Naive B cell (primary cell): Measurements from ENCODE around the gene CNOT2. TPM values are rescaled to one million over a fixed set of nuclear protein-coding genes. Genes with fewer than 3 reads are reported as not detected.
A peak's percentile ranks its signal among the peaks of the same experiment; 100 is the strongest.
"Not testable (repeated sequence)": the region's sequence is repeated elsewhere in the genome, so short reads cannot be mapped to it uniquely, and the experiment has no call there.

ENCODE experiments used
- ATAC-seq, 2 donors: fragments of 150-1000 bp; cut with Tn5 transposase; 2 replicates each; pipeline ENCODE4 v1.10.0; 2021; ENCODE audit warnings: low read depth in 2 of 2, mild to moderate bottlenecking in 2 of 2, moderate library complexity in 2 of 2
- DNase-seq: peaks from one replicate; pipeline ENCODE4 v3.0.0; 2022
- H3K27ac Mint-ChIP-seq, 6 donors: one replicate each; pipeline ENCODE4 v1.8.0; 2020 to 2022; ENCODE audit warnings: mild to moderate bottlenecking in 6 of 6, mixed read lengths in 6 of 6, moderate library complexity in 5 of 6, inconsistent platforms in 2 of 6
- H3K27me3 Mint-ChIP-seq, 3 donors: one replicate each; pipeline ENCODE4 v1.8.0; 2021 to 2022; ENCODE audit warnings: mixed read lengths in 3 of 3, mild to moderate bottlenecking in 1 of 3
- H3K36me3 Mint-ChIP-seq, 2 donors: one replicate each; pipeline ENCODE4 v1.8.0; 2020 to 2022; ENCODE audit warnings: mixed read lengths in 2 of 2, inconsistent platforms in 1 of 2, mild to moderate bottlenecking in 1 of 2
- H3K4me1 Mint-ChIP-seq, 3 donors: one replicate each; pipeline ENCODE4 v1.8.0; 2020 to 2022; ENCODE audit warnings: mixed read lengths in 3 of 3, inconsistent platforms in 1 of 3, mild to moderate bottlenecking in 1 of 3, moderate library complexity in 1 of 3
- H3K4me3 Mint-ChIP-seq, 8 donors: one replicate each; pipeline ENCODE4 v1.8.0; 2020 to 2022; ENCODE audit warnings: mild to moderate bottlenecking in 8 of 8, mixed read lengths in 8 of 8, moderate library complexity in 8 of 8, inconsistent platforms in 2 of 8
- H3K9me3 Mint-ChIP-seq, 7 donors: one replicate each; pipeline ENCODE4 v1.8.0; 2020 to 2022; ENCODE audit warnings: mixed read lengths in 7 of 7, mild to moderate bottlenecking in 5 of 7, inconsistent platforms in 2 of 7, moderate library complexity in 1 of 7
- polyA plus RNA-seq, 6 donors: library from polyadenylated mRNA; unstranded; fragments of 300-500 nt; fragmentation: Illumina TruSeq; gene quantifications; one replicate each; pipeline ENCODE4 v1.2.3, GENCODE V29; 2021; ENCODE audit warnings: low read depth in 6 of 6

CNOT2 gene
- polyA plus RNA-seq, 6 donors from 2014 or later: 95.9 to 133 (median 114) TPM

DNA sequence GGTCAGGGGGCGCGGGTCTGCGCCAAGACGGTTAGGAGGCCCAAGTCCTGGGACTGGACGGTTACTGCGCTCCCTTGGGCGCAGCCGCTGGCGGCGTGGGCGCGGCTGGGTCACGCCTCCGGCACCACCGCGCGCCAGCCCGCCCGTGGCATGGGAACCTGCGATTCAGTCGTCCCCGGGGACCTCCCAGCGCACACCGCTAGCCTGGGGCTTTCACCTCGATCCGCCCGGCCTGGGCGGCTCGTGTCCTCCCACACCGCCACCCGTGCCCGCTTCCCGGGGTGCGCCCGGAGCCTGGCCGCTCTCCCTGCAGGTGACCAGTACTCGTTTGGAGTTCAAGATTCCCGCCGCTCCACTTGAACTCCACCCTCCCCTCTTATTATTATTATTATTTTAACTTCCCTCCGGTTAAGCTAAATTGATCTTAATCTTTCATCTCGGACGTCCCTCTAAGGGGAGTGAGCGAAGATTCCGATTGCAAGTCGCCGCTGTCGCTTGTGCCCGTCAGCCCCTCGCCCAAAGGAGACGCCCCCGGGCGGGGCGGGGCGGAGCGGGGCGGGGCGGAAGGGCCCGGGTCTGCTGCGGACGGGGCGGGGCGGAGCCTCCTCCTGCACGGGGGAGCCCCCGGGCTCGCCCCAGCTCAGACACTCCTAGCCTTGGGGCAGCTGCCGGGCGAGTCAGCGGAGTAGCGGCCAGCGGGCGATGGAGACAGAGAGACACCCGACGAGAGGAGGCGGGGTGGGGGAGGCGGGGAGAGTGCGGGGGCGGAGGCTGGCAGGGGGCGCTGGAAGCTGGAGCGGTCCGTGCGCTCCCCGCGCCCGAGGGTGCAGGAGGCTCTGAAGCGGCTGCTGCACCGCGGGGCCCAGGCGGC lies 122.7 kb downstream of the CNOT2 start, which contains the start of gene KCNMB4:
Gene KCNMB4 (plus strand): TSS at position 643 of the 871 bp plus-strand sequence. CDS start 445 bp downstream, outside the sequence.
- Mint-ChIP-seq H3K9me3 (no peaks in the 10 kb centered on the region), H3K4me3 (peak within 1 kb of the TSS; percentile 93 to 99 (median 96)), H3K27me3 (no peaks in the 10 kb centered on the region), H3K27ac (peak within 1 kb of the TSS; percentile 70 to 91 (median 78)), H3K4me1 (peaks cover 14 to 20% (median 18%) of the 10 kb centered on the region in 3 donors), H3K36me3 (no peaks in the 10 kb centered on the region)
- DNase-seq: peak; percentile 81
- ATAC-seq: peak; percentile 77 to 79

DNA sequence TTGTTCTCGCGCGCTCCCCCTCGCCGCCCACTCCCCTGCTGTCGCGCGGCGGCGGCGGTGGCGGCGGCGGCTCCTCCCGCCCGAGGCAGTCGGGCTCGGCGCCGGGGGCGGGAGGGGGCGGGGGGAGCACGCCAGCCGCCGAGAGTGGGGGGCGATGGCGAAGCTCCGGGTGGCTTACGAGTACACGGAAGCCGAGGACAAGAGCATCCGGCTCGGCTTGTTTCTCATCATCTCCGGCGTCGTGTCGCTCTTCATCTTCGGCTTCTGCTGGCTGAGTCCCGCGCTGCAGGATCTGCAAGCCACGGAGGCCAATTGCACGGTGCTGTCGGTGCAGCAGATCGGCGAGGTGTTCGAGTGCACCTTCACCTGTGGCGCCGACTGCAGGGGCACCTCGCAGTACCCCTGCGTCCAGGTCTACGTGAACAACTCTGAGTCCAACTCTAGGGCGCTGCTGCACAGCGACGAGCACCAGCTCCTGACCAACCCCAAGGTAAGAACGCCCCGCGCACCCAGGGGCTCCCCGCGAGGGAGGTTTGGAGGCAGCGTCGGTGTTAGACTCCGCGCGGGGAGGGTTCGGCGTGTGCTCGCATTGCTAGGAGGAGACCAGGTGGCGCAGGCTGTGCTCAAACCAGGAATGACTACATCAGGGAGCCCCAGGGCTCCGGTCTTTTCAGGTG lies 123.5 kb downstream of the CNOT2 start:
- H3K4me1 Mint-ChIP-seq: peaks cover 14 to 20% (median 18%) of the 10 kb centered on the region in 3 donors
- H3K9me3 Mint-ChIP-seq: no peaks in the 10 kb centered on the region
- no peaks in the 10 kb centered on the region for H3K36me3 Mint-ChIP-seq
- ATAC-seq (peak; percentile 53), DNase-seq (peak; percentile 55)
- H3K4me3 Mint-ChIP-seq: peak overlapping the region; percentile 93 to 99 (median 96)
- peak overlapping the region; percentile 25 to 91 (median 76) for H3K27ac Mint-ChIP-seq
- no peaks in the 10 kb centered on the region for H3K27me3 Mint-ChIP-seq

DNA sequence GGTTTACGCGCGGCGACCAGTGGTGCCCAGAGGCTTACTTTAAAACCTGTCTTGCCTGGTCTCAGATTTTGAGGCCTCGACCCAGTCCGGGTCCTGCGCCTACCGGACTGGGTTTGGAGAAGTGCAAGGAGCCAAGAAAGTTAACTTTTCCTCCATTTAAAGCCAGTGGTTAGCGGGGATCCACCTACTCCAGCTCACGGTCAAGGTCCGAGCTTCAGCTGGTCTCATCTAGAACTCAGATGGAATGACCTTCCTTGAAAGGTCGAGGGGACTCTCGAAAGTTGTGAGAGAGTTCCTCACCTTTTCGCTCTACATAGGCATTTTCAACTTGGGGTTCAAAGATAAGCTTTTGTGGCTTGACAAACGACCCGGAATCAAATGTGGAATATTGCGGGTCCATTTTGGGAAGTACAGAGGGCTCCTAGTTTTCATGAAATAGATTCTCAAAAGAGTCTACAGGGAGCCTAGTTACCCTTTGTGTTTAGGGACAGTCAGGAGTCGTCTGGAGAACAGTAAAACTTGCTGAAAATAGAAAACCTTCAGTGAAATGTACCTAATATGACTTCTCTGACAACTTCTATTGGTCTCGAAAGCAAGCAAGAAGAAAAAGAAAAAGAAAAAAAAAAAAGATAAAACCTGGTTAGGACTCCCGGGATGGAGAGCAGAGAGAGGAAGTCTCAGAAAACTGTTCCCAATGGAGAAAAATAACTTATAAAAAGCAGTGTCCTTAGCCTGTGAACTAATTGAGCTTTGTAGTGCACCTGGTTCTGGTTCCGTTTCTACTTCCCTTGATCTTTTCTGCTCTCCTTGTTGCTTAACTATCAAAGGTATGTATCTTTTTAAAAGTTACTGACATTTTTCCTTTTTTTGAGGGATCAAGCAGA lies 124.3 kb downstream of the CNOT2 start:
- Mint-ChIP-seq H3K9me3 (peaks cover 0 to 2% (median 0%) of the 10 kb centered on the region in 7 donors), H3K27me3 (no peaks in the 10 kb centered on the region), H3K4me3 (peak overlapping the region; percentile 93 to 99 (median 96)), H3K4me1 (peaks cover 14 to 20% (median 18%) of the 10 kb centered on the region in 3 donors), H3K36me3 (peaks cover 0 to 3% of the 10 kb centered on the region in 2 donors), H3K27ac (peak overlapping the region in 5 of 6 donors; percentile 41 to 91 (median 70))
- DNase-seq: no peak
- no peak for ATAC-seq

DNA sequence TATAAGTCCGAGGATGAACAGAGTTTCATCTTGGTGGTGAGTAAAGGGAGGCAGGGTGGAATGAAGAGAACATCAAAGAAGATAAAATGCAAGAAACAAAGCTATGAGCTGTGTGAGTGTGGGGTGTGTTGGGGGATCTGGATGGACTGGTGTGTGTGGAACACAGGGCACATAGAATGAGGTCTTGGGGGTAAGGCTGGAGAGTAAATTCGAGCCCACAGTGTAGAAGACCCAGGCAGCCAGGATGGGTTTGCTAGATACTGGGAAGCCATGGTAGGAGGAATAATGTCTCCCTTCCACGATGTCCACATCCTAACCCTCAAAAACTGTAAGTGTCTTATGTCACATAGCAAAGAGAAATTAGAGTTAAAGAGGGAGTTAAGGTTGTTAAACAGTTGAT lies 129.6 kb downstream of the CNOT2 start:
- H3K4me3 Mint-ChIP-seq: no peak overlapping the region
- no peak for ATAC-seq
- H3K4me1 Mint-ChIP-seq: no peaks in the 10 kb centered on the region
- H3K27ac Mint-ChIP-seq: no peak overlapping the region
- peaks cover 0 to 2% (median 0%) of the 10 kb centered on the region in 7 donors for H3K9me3 Mint-ChIP-seq
- no peaks in the 10 kb centered on the region for H3K27me3 Mint-ChIP-seq
- no peak for DNase-seq
- peaks cover 5 to 8% of the 10 kb centered on the region in 2 donors for H3K36me3 Mint-ChIP-seq

- Mint-ChIP-seq H3K4me3 (no peak overlapping the region), H3K9me3 (peaks cover 0 to 4% (median 2%) of the 10 kb centered on the region in 7 donors), H3K27me3 (no peaks in the 10 kb centered on the region), H3K36me3 (peaks cover 4 to 14% of the 10 kb centered on the region in 2 donors), H3K4me1 (no peaks in the 10 kb centered on the region), H3K27ac (no peak overlapping the region)
- DNase-seq (no peak), ATAC-seq (no peak)
Measured at GRCh38 chr12:70379846-70380245, 136.6 kb downstream of the CNOT2 start.

DNA sequence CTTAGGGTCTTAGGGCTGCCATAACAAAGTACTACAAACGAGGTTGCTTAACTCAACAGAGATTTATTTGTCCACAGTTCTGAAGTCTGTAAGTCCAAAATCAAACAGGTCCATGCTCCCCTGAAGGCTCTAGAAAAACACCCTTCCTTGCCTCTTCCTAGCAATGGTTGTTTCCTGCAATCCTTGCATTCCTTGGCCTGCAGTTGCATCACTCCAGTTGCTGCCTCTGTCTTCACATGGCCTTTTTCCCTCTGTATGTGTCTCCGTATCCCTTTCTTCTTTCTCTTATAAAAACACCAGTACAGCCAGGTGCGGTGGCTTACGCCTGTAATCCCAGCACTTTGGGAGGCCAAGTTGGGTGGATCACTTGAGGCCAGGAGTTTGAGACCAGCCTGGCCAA lies 140.3 kb downstream of the CNOT2 start:
- peaks cover 0 to 4% (median 0%) of the 10 kb centered on the region in 7 donors for H3K9me3 Mint-ChIP-seq
- no peaks in the 10 kb centered on the region for H3K4me1 Mint-ChIP-seq
- no peak for ATAC-seq
- DNase-seq: no peak
- peaks cover 8 to 9% of the 10 kb centered on the region in 2 donors for H3K36me3 Mint-ChIP-seq
- H3K4me3 Mint-ChIP-seq: no peak overlapping the region
- no peaks in the 10 kb centered on the region for H3K27me3 Mint-ChIP-seq
- peak overlapping the region in 1 of 6 donors; percentile 3 for H3K27ac Mint-ChIP-seq

- ATAC-seq: no peak
- Mint-ChIP-seq H3K4me1 (no peaks in the 10 kb centered on the region), H3K4me3 (peak overlapping the region in 1 of 8 donors; percentile 18), H3K27ac (peak overlapping the region in 1 of 6 donors; percentile 3), H3K9me3 (peaks cover 0 to 4% (median 0%) of the 10 kb centered on the region in 7 donors), H3K27me3 (no peaks in the 10 kb centered on the region), H3K36me3 (peaks cover 7 to 9% of the 10 kb centered on the region in 2 donors)
- DNase-seq: no peak
Measured at GRCh38 chr12:70383886-70384285, 140.7 kb downstream of the CNOT2 start.

GRCh38 chr12:70386771-70387170 lies 143.5 kb downstream of the CNOT2 start:
- H3K4me1 Mint-ChIP-seq: peaks cover 0 to 10% (median 0%) of the 10 kb centered on the region in 3 donors
- peaks cover 0 to 14% (median 3%) of the 10 kb centered on the region in 7 donors for H3K9me3 Mint-ChIP-seq
- no peak overlapping the region for H3K4me3 Mint-ChIP-seq
- H3K27ac Mint-ChIP-seq: peak overlapping the region in 1 of 6 donors; percentile 22
- no peak for ATAC-seq
- H3K36me3 Mint-ChIP-seq: peaks cover 5 to 8% of the 10 kb centered on the region in 2 donors
- no peak for DNase-seq
- H3K27me3 Mint-ChIP-seq: no peaks in the 10 kb centered on the region

DNA sequence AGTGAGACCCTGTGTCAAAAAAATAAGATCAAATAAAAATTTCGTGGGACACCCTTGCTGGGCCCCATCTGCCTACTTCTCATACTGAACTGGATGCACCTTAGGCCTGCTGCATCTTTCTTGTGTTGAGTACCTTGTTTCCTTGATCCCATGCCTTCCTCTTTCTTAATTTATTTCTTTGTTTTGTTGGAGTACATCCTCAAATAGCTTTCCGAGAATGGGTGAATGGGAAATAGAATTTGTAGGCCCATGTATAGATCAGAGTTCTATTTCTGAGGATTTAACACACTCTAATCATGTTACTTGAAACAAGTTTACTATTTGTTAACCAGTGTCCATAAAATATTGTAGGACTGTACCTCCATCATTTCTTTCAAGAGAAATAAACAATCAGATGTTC lies 146.4 kb downstream of the CNOT2 start:
- no peak for ATAC-seq
- no peaks in the 10 kb centered on the region for H3K27me3 Mint-ChIP-seq

GRCh38 chr12:70392631-70393030 lies 149.4 kb downstream of the CNOT2 start:
- not testable (repeated sequence) for DNase-seq, H3K4me3 Mint-ChIP-seq, ATAC-seq, H3K27me3 Mint-ChIP-seq, H3K27ac Mint-ChIP-seq, H3K36me3 Mint-ChIP-seq
- H3K4me1 Mint-ChIP-seq: peaks cover 0 to 10% (median 0%) of the 10 kb centered on the region in 3 donors
- H3K9me3 Mint-ChIP-seq: peaks cover 0 to 14% (median 3%) of the 10 kb centered on the region in 7 donors

More for the DNA sequence above, 146.4 kb downstream of the CNOT2 start:
- Mint-ChIP-seq H3K4me3 (no peak overlapping the region), H3K36me3 (peaks cover 5 to 8% of the 10 kb centered on the region in 2 donors), H3K4me1 (peaks cover 0 to 10% (median 0%) of the 10 kb centered on the region in 3 donors), H3K9me3 (peaks cover 0 to 14% (median 3%) of the 10 kb centered on the region in 7 donors), H3K27ac (peak overlapping the region in 2 of 6 donors; percentile 16 to 82)
- no peak for DNase-seq

- peaks cover 0 to 10% (median 2%) of the 10 kb centered on the region in 3 donors for H3K4me1 Mint-ChIP-seq
- H3K27ac Mint-ChIP-seq: no peak overlapping the region
- ATAC-seq (no peak), DNase-seq (no peak)
- H3K9me3 Mint-ChIP-seq: peaks cover 0 to 11% (median 3%) of the 10 kb centered on the region in 7 donors
- H3K27me3 Mint-ChIP-seq: no peaks in the 10 kb centered on the region
- no peak overlapping the region for H3K4me3 Mint-ChIP-seq
- peaks cover 0 to 8% of the 10 kb centered on the region in 2 donors for H3K36me3 Mint-ChIP-seq
Measured at GRCh38 chr12:70393787-70394499, 150.7 kb downstream of the CNOT2 start.

DNA sequence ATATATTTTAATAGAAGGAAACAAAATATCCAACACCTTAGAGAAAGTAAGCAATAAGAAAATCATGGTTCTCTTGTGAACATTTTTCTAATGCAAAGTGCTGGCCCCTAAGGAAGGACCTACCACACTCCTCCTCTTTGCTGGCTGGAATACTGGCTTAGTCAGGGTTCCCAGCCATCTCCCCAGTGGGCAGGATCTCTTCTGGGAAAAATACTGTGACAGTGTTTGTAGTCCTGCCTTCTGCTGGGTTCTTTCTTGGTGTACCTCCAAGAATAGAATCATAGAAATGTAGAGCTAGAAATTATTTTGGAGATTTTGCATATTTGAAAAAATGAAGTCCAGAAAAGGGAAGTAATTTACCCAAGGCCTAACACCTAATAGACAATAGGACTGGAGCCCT lies 154.8 kb downstream of the CNOT2 start:
- Mint-ChIP-seq H3K4me3 (no peak overlapping the region), H3K36me3 (peaks cover 0 to 12% of the 10 kb centered on the region in 2 donors), H3K27me3 (no peaks in the 10 kb centered on the region), H3K9me3 (no peaks in the 10 kb centered on the region), H3K27ac (no peak overlapping the region), H3K4me1 (peaks cover 0 to 2% (median 0%) of the 10 kb centered on the region in 3 donors)
- no peak for ATAC-seq
- no peak for DNase-seq
